Lower leg skin (tissue), 3 donors: Measurements from ENCODE around the gene CLIC4.

Source experiments
- POLR2A ChIP-seq, 2 donors: fragments of 450-650 bp; IDR thresholded peaks; one replicate each; pipeline ENCODE4 v1.6.1; 2016 to 2017; ENCODE audit warnings: antibody characterized with exemption in 2 of 2, mild to moderate bottlenecking in 1 of 2, moderate library complexity in 1 of 2
- TF ChIP-seq, protein P1 (sequence below), 3 donors: fragments of 450-650 bp; IDR thresholded peaks; one replicate each; pipeline ENCODE4 v1.5.1; 2016; ENCODE audit warnings: antibody characterized with exemption in 3 of 3, mild to moderate bottlenecking in 3 of 3, moderate library complexity in 2 of 3

DNA sequence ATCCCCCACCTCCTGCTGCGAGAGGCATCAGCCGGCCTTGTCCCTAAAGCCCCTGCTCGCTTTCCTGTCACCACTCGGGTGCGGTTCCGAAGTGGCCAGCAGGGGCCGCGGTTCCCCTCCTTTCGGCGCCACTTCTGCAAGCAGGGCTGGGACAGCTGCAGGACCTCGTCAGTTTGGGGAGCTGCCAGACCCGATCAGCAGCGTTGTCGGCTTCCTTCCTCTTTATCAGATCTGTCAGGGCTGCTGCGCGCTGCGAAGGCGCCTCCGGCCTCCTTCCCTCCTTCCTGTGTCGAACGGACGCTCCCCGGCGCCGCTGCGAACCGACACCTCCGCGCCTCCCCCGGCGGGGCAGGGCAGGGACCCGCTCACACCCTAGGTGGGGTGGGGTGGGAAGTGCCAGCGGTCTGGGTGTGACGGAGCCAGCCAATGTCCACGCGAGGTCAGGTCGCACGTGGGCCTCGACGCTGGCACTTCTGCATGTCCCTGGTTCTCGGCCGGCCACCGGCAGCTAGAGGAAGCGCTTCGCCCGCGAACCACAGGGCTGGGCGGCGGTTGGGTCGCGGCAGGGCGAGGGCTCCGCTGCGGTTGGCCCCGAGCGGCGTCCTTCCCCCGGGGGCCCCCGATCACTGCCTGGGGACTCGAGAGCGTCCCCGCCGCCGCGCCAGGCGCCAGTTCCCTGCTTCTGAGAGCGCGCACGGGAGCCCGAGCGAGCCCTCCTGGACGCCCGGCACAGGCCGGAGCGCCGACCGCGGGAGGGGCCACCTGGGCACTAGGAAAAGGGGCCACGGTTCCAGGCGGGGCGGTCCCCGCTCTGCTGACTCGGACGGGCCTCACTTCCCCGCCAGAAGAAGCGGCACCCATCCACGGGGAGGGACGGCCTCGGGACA is 103.0 kb downstream of the CLIC4 start:
- no peak for TF ChIP-seq POLR2A (IDR thresholded peaks at IDR 0.05)
- TF ChIP-seq, protein P1, sequence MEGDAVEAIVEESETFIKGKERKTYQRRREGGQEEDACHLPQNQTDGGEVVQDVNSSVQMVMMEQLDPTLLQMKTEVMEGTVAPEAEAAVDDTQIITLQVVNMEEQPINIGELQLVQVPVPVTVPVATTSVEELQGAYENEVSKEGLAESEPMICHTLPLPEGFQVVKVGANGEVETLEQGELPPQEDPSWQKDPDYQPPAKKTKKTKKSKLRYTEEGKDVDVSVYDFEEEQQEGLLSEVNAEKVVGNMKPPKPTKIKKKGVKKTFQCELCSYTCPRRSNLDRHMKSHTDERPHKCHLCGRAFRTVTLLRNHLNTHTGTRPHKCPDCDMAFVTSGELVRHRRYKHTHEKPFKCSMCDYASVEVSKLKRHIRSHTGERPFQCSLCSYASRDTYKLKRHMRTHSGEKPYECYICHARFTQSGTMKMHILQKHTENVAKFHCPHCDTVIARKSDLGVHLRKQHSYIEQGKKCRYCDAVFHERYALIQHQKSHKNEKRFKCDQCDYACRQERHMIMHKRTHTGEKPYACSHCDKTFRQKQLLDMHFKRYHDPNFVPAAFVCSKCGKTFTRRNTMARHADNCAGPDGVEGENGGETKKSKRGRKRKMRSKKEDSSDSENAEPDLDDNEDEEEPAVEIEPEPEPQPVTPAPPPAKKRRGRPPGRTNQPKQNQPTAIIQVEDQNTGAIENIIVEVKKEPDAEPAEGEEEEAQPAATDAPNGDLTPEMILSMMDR (IDR thresholded peaks at IDR 0.05) = peak in 2 of 3 donors; percentile 27 to 76
